GM18873 (cell line): Measurements from ENCODE around the gene WFDC9.
"Not testable (repeated sequence)": the region's sequence is repeated elsewhere in the genome, so short reads cannot be mapped to it uniquely, and the experiment has no call there.

ENCODE experiments used
- ATAC-seq: cut with Tn5 transposase; IDR thresholded peaks from one replicate; pipeline ENCODE4 v1.9.1; 2021; ENCODE audit warnings: mild to moderate bottlenecking, moderate library complexity, moderate number of reproducible peaks; ENCODE audit not compliant: unreplicated experiment, low FRiP score

The WFDC9 gene

DNA sequence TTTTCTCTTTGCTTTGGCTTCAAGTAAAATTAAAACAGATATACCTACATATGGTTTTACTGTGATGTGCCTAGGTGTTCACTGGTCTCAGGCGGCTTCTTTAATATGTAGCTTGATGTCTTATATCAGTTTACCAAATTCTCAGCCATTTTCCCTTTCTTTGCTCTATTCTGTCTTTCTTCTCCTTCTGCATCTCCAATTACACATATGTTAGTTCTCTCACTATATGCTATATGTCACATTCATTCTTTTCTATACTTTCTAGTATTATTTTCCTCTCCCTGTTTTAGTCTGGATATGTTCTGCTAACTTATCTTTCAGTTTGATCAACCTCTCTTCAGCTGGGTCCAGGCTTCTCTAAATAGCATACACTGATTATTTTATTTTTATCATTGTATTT lies 37.6 kb downstream of the WFDC9 start:
- ATAC-seq, result no peak

DNA sequence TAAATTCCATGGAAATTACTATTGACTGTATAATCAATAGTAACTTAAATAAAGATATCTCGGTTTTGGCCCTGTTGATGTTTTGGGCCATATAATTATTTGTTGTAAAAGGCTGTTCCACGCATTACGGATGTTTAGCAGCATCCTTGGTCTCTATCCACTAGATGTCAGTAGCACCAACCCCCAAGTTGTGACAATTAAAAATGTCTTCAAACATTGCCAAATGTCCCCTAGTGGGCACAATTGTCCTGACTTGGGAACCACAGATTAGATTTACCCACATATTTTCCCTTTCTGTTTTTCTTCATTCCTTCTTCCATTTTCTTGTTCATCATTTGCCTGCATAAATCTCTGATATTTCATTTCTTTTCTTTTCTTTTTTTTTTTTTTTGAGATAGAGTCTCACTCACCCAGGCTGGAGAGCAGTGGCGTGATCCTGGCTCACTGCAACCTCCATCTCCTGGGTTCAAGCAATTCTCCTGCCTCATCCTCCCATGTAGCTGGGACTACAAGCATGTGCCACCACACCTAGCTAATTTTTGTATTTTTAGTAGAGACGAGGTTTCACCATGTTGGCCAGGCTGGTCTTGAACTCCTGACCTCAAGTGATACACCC lies 38.4 kb downstream of the WFDC9 start:
- no peak for ATAC-seq

DNA sequence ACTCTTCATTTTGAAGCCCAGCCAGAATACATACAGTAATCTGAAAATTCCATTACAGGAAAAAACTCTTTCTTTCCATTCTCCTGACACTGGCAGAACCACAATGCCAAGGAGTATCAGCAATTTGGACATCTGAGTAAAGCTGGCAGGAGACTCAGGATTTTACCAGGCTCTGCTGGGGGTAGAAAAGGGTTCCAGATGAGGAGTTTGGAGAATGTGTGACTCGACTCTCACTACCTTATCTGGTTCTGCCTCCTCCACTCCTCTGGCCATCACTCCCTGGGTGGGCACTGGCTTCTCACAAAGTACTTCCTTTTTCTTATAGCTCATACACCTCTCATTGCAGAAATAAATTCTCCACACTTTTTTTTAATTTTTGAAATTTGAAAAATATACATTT lies 41.4 kb downstream of the WFDC9 start:
- no peak for ATAC-seq

GRCh38 chr20:45588800-45589199 lies 42.3 kb downstream of the WFDC9 start:
- no peak for ATAC-seq

GRCh38 chr20:45585986-45586385 lies 45.1 kb downstream of the WFDC9 start:
- not testable (repeated sequence) for ATAC-seq

GRCh38 chr20:45584294-45584693 lies 46.8 kb downstream of the WFDC9 start:
- not testable (repeated sequence) for ATAC-seq

DNA sequence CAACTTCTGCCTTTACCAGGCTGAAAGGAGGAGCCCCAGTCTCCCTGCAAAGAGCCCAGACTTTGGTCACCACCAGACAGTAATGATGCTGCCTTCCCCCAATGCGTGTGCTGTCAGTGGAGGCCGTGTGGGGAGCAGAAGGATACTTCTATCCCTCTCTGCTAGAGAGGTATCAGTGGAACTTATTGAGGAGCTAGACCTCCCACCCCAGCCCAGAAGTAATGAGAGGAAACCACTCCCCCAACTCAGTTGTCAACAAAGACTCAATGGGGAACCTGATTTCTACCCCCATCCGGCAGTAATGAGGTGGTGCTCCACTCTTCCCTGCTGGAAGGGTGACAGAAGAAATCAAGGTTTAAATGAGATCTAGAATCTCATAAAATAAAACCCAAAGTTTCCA lies 47.6 kb downstream of the WFDC9 start:
- ATAC-seq, result no peak

GRCh38 chr20:45581702-45582101 lies 49.4 kb downstream of the WFDC9 start:
- no peak for ATAC-seq

GRCh38 chr20:45579184-45579583 lies 51.9 kb downstream of the WFDC9 start, which contains the start of gene WFDC8:
Gene WFDC8, minus strand, starts transcription at chr20:45579284. Its CDS starts 37 bp downstream, at chr20:45579247.
- ATAC-seq, result no peak

DNA sequence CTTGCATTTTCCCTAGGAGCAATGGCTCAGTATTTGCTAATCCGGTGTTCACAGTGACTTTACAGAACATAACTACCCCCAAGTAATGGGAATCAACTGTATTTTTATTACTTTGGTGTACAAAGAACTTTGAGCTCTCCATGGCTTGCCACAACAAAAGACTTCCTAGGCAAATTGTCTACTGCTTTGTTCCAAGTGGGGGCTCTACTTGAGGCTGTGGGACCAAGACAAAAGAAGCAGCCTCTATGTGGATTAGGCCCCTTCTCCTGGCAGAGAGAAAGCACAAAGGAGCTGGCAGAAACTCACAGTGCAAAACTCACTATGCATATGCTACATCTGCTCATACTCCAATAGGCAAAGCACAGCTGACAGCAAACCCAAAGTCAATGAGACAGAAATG lies 52.9 kb downstream of the WFDC9 start:
- ATAC-seq, result no peak

DNA sequence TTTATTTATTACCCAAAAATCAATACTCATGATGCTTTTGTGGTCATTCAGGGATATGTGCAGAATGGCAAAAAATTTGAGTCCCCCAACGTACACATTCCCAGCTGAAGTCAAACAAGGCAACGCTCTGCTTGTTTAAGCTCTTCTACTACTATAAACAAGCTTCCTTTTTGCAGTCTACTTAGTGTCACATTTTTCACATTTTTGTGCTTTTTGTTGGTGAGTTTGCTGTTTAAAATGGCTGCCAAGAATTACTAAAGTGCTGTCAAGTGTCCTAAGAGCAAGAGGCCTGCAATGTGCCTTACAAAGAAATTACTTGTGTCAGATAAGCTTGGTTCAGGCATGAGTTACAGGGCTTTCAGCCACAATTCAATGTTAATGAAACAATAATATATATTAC lies 54.1 kb downstream of the WFDC9 start:
- ATAC-seq, result no peak

DNA sequence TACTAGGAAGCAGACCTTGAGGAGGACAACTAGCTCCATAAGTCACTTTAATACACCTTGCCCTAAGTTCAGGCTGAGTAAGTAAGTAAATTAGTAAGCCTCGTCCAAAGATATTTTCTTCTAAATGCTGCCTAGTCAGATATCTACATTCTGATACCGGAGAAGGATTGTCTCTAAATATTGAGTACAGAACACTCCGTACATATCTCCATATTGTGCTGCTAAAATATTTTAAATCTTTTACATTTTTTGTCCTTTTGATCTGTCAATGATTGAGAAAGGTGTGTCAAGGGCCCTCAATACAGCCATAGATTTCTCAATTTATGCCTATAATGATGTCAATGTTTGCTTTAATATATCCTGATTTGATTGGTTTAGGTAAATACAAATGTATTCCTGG lies 55.2 kb downstream of the WFDC9 start:
- ATAC-seq, result no peak

DNA sequence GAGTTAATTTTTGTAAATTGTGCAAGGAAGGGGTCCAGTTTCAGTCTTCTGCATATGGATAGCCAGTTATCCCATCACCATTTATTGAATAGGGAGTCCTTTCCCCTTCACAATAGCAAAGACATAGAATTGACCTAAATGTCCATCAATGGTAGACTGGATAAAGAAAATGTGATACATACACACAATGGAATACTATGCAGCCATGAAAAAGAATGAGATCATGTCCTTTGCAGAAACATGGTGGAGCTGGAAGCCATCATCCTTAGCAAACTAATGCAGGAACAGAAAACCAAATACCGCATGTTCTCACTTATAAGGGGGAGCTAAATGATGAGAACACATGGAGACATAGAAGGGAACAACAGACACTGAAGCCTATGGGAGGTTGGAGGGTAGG lies 61.4 kb downstream of the WFDC9 start:
- ATAC-seq, result not testable (repeated sequence)

DNA sequence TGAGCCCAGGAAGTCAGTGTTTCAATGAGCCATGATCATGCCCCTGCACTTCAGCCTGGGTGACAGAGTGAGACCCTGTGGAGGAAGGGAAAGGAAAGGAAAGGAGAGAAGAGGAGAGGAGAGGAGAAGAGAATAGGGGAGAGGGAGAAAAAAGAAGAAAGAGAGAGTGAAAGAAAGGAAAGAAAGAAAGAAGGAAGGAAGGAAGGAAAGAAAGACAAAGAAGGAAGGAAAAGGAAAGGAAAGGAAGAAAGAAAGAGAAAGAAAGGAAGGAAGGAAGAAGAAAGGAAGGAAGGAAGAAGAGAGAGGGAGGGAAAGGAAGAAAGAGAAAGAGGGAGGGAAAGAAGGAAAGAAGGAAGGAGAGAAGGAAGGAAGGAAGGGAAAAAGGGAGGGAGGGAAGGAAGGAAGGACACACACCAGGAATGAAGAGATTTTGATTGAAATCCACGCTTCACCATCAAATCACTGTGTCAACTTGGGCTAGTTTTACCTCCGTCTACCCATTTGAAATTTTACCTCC lies 66.3 kb downstream of the WFDC9 start:
- no peak for ATAC-seq
